ENCODE data around the gene NSDHL. TPM values are rescaled to one million over a fixed set of nuclear protein-coding genes. Genes with fewer than 3 reads are reported as not detected.
A peak's percentile ranks its signal among the peaks of the same experiment; 100 is the strongest.

Gene NSDHL
- polyA plus RNA-seq, 2 of the 4 experiments (the other 2 are of a cell fraction), result 24.9 to 50.5 TPM

GRCh38 chrX:152806035-152806434 lies 24.8 kb upstream of the NSDHL start:
- Histone ChIP-seq H3K27ac (no peak overlapping the region), H3K4me3 (no peak overlapping the region), H3K4me2 (no peak overlapping the region), H3K4me1 (no peaks in the 10 kb centered on the region), H3K9me3 (no peaks in the 10 kb centered on the region)
- FAIRE-seq, result no peak
- no peak for ATAC-seq
- ChIA-PET POLR2A (no interaction called here), CTCF (interaction anchor here (0.7 kb wide), 1 partner anchor 11 kb away, joined by 3 read pairs; no protein-coding TSS in a partner anchor)
- DNase-seq (ENCODE audit: low read depth in 1 of 2, low spot score in 1 of 2), result no peak
- WGBS (ENCODE audit: missing lambda C conversion rate), result 20% methylated on average over 4 of the region's 4 CpGs
- TF ChIP-seq HOXB5 (CRISPR knock-in tag; IDR thresholded peaks at IDR 0.05), result no peak
- no peak for TF ChIP-seq USF2 (IDR thresholded peaks at IDR 0.05)
- TF ChIP-seq FOSL2 (IDR thresholded peaks at IDR 0.05), result no peak
- no peak for TF ChIP-seq FOSL2 (CRISPR knock-in tag; IDR thresholded peaks at IDR 0.05)
- TF ChIP-seq NR3C1 (IDR thresholded peaks at IDR 0.05), result no peak
- TF ChIP-seq BCL3 (IDR thresholded peaks at IDR 0.05), result no peak
- no peak for TF ChIP-seq ZSCAN20 (CRISPR knock-in tag; IDR thresholded peaks at IDR 0.05)

- 14% methylated on average over 2 of the region's 4 CpGs for WGBS (ENCODE audit: missing lambda C conversion rate)
- FAIRE-seq (no peak), ATAC-seq (no peak), DNase-seq (ENCODE audit: low read depth in 1 of 2, low spot score in 1 of 2) (peak in 1 of 2 experiments; percentile 4)
- TF ChIP-seq RFX5 (IDR thresholded peaks at IDR 0.05), result no peak
- H3K27ac ChIP-seq, result no peak overlapping the region
- H3K4me3 ChIP-seq, result no peak overlapping the region
- H3K9me3 ChIP-seq, result no peaks in the 10 kb centered on the region
- H3K4me2 ChIP-seq, result no peak overlapping the region
- H3K4me1 ChIP-seq, result no peaks in the 10 kb centered on the region
- POLR2A ChIA-PET, result no interaction called here
- CTCF ChIA-PET, result interaction anchor here (1.4 to 1.8 kb wide), 2 partner anchors 10 to 1058 kb away, joined by 4 to 6 read pairs; no protein-coding TSS in a partner anchor
Observed at GRCh38 chrX:152810403-152810802, 20.5 kb upstream of the NSDHL start.

- FAIRE-seq, result no peak
- no peaks in the 10 kb centered on the region for H3K9me3 ChIP-seq
- H3K4me3 ChIP-seq, result no peak overlapping the region
- no peak overlapping the region for H3K4me2 ChIP-seq
- ChIA-PET CTCF (interaction anchor here (1.5 to 2.6 kb wide), 2 partner anchors 8 to 1063 kb away, joined by 4 to 13 read pairs; no protein-coding TSS in a partner anchor), POLR2A (no interaction called here)
- 58% methylated on average over 5 of the region's 5 CpGs for WGBS (ENCODE audit: missing lambda C conversion rate)
- TF ChIP-seq FOSL2 (IDR thresholded peaks at IDR 0.05) (no peak), FOSL2 (CRISPR knock-in tag; IDR thresholded peaks at IDR 0.05) (no peak), ESRRA (IDR thresholded peaks at IDR 0.05; ENCODE audit: borderline replicate concordance, low read length) (no peak), HOXB13 (CRISPR knock-in tag; IDR thresholded peaks at IDR 0.05; ENCODE audit: low read depth) (no peak), MAZ (IDR thresholded peaks at IDR 0.05; ENCODE audit: borderline replicate concordance, low read depth, low read length) (no peak)
- ATAC-seq, result 0 out of 6 replicates have a peak, but pooled peaks of 1 of the 2 experiments have one; percentile 24
- no peak overlapping the region for H3K27ac ChIP-seq
- no peak for DNase-seq (ENCODE audit: low read depth in 1 of 2, low spot score in 1 of 2)
- H3K4me1 ChIP-seq, result no peaks in the 10 kb centered on the region
Observed at GRCh38 chrX:152813206-152813605, 17.7 kb upstream of the NSDHL start.

- TF ChIP-seq NFE2L2 (conservative IDR thresholded peaks at IDR 0.05; ENCODE audit: low read length) (no peak), PHF8 (IDR thresholded peaks at IDR 0.05; ENCODE audit: borderline replicate concordance, low read depth) (no peak), POLR2AphosphoS2 (conservative IDR thresholded peaks at IDR 0.05; ENCODE audit: low read length) (no peak), CBX2 (IDR thresholded peaks at IDR 0.05; ENCODE audit: borderline replicate concordance, low read depth) (no peak), EHMT2 (IDR thresholded peaks at IDR 0.05; ENCODE audit: low read depth) (no peak), BHLHE40 (IDR thresholded peaks at IDR 0.05; ENCODE audit: low read depth, low read length) (no peak), MAFK (IDR thresholded peaks at IDR 0.05; ENCODE audit: partially characterized antibody) (no peak), FOSL2 (IDR thresholded peaks at IDR 0.05) (no peak), FOSL2 (CRISPR knock-in tag; IDR thresholded peaks at IDR 0.05) (no peak), CHD4 (IDR thresholded peaks at IDR 0.05; ENCODE audit: borderline replicate concordance) (no peak), PBX3 (IDR thresholded peaks at IDR 0.05) (no peak), POLR2A (IDR thresholded peaks at IDR 0.05; ENCODE audit: low read length) (no peak), HEYL (CRISPR knock-in tag; IDR thresholded peaks at IDR 0.05) (no peak), MYC (IDR thresholded peaks at IDR 0.05; ENCODE audit: borderline replicate concordance, low read length) (no peak)
- no peak for ATAC-seq
- POLR2A ChIA-PET, result no interaction called here
Observed at GRCh38 chrX:152814048-152814447, 16.8 kb upstream of the NSDHL start.

More at GRCh38 chrX:152814048-152814447, 16.8 kb upstream of the NSDHL start:
- 27% methylated on average over 5 of the region's 5 CpGs for WGBS (ENCODE audit: missing lambda C conversion rate)
- Histone ChIP-seq H3K4me3 (no peak overlapping the region), H3K4me2 (no peak overlapping the region), H3K4me1 (no peaks in the 10 kb centered on the region), H3K27ac (no peak overlapping the region), H3K9me3 (no peaks in the 10 kb centered on the region)
- FAIRE-seq (no peak), DNase-seq (ENCODE audit: low read depth in 1 of 2, low spot score in 1 of 2) (no peak)
- CTCF ChIA-PET, result interaction anchor here (1.5 to 2.6 kb wide), 2 partner anchors 7 to 1064 kb away, joined by 4 to 13 read pairs; no protein-coding TSS in a partner anchor
